HG03103 (cell line): Measurements from ENCODE around the gene ARRB2.
"Not testable (repeated sequence)": the region's sequence is repeated elsewhere in the genome, so short reads cannot be mapped to it uniquely, and the experiment has no call there.

ENCODE experiments used
- ATAC-seq: cut with Tn5 transposase; IDR thresholded peaks from one replicate; pipeline ENCODE4 v1.9.1; 2021; ENCODE audit warnings: low read depth; ENCODE audit not compliant: unreplicated experiment

ARRB2 gene

DNA sequence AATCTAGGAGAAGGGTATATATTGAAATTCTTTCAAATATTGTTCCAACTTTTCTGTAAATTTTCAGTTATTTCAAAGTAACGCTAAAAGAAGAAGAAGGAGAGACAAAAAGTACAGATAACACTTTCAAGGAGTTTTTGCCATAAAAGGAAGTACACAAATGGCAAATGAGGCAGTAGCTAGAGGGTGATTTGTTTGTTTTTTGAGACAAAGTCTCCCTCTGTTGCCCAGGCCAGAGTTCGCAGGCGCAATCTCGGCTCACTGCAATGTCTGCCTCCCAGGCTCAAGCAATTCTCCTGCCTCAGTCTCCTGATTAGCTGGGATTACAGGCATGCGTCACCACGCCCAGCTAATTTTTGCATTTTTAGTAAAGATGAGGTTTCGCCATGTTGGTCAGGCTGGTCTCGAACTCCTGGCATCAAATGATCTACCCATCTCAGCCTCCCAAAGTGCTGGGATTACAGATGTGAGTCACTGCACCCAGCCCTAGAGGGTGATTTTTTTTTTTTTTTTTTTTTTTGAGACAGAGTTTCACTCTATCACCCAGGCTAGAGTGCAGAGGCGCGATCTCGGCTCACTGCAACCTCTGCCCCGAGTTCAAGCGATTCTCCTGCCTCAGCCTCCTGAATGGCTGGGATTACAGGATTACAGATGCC lies 10.9 kb upstream of the ARRB2 start:
- not testable (repeated sequence) for ATAC-seq

DNA sequence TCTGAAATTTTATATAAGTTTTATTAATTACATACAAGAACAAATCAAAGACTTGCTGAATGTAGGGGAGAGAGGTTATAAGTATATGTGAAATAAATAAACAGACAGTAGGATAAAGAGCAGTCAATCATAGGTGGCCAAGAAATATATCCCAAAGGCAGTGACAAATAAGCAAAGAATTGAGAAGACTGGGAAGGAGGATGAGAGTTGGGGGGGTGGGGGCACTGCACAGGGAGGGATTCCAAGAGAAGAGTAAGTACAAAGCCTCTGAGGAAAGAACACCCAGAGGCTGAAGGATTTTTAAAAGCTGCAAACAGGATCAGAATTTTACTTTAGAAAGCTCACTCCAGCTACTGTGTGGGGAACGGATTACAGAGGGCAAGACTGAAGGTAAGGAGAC lies 9.3 kb upstream of the ARRB2 start:
- ATAC-seq, result no peak

DNA sequence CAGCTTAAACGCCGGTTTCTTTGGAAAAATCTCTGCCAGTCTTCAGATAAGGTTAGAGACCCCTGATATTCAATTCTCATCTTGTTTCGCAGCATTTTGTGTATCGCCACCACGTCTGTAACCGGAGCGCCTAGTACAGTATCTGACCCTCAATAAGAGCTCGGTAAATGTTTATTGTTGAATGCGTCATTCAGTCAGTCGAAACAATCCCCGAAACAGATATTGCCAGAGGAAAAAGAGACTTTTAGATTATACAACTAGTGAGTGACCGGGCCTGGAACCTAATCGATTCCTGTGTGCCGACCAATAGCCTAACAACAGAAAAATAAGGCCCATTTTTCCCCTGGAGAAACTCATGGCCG lies 7.1 kb upstream of the ARRB2 start:
- no peak for ATAC-seq

DNA sequence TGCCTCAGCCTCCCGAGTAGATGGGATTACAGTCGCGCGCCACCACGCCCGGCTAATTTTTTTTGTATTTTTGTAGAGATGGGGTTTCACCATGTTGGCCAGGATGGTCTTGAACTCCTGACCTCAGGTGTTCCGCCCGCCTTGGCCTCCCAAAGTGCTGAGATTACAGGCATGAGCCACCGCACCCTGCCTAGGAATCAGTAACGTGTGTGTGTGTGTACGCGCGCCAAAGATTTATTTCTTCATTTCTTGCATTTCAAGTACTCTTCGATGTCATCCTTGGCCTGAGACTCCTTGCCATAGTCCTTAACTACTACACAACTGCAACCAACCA lies 5.9 kb upstream of the ARRB2 start:
- not testable (repeated sequence) for ATAC-seq

DNA sequence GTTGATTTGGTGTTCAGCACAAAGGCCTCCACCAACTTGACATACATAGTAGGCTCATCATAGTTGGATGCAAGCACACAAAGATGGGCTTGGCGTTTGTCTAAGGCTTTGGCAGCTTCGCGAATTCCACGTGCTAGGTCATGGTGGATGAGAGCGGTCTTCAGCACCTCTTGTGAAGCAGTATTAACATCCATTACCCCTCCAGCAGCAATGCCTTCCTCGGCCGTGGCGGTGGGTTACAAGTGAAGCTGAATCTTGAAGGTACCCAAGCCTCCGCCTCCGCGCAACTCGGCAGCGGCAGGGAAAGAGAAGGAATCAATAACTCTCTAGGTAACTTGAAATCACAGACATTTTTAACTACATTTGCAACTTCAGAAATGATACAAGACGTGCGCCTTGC lies 5.4 kb upstream of the ARRB2 start:
- ATAC-seq, result no peak

DNA sequence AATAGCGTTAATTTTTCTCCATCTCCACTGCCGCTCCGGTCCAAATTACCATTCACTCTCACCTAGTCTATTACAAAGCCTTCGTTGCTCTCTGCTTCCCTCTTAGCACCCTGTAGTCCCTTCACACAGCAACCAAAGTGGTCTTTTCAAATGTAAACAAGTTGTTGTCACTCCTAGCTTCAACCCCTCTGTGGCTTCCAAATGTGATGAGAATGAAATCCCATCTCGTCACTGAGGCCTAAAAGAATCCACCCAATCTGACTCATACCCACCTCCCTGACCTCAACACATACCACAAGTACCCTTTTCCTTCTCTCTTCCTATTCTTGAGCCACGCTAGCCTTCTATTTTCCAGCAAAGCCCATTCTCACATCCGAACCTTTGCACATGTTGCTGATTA lies 4.3 kb upstream of the ARRB2 start:
- no peak for ATAC-seq

DNA sequence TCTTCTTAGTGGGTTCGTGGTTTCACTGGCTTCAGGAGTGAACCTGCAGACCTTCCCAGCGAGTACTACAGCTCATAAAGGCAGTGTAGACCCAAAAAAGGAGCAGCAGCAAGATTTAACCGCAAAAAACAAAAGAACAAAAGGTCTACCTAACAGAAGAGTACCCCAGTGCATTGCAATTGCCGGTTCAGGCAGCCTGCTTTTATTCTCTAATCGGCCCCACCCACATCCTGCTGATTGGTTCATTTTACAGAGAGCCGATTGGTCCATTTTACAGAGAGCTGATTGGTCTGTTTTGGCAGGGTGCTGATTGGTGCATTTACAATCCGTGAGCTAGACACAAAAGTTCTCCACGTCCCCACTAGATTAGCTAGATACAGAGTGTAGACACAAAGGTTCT lies 2.0 kb upstream of the ARRB2 start:
- ATAC-seq, result no peak

DNA sequence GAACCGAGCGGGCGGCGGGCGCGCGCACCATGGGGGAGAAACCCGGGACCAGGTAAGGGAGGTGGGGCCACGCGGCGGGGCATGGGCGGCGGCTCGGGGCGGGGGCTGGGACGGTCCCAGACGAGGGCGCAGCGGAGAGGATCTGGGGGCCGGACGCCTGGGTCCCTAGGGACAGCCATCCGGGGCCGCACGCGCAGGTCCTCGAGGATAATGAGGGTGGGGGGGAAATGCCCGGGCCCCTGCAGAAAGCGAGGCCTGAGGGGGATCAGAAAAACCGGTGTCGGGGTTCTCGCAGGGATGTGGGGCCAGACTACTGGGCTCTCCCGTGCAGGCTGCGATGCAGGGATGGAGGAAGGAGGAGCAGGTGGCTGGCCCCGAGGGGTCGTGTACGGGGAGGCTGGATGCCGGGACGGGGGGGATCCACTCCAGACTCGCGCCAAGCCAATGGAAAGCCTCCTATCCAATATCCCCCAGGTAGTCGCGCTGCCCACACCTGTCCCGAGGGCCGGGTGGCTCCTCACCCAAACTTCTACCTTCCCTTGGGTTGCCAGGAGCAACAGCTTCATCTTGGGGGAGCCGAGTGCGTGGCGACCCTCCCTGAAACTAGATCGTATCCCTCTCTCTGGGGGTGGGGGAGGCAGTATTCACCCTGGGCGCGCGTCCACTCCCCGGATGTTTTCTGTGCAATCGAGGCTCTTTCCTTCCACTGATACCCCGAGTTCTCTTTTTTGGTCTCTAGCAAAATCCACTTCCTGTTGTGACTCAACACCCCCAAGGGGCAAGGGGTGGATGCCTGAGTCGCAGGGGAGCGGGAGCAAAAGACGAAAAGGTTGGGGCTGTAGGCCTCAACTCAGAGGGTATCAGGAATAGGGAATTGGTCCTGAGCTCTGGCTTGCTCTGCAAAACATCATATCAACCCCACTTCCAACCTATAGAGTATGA lies 532 bp downstream of the ARRB2 start:
- ATAC-seq, result no peak

DNA sequence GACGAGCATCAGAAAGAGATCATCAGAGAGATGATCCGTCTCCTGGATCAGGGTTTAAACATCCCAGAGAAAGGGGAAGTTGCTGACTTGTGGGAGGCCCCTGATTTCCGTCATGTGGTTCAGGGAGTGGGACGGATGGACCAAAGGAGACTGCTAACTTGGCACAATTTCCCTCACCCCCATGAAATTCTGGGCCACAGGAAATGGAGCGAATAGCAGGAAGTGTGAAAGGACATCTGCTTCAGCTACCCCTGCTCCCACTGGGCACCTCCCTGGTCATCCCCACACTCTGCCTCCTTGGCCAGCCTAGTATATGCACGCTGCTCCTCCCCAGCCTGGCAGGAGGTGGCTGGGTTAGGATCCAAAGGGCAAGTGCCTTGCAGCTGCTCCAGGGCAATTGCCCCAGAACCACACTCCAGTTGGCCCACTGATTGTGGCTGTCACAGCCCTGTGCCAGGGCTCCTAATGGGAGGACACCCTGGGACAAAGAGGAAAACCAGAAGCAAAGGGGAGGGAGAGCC lies 1.3 kb downstream of the ARRB2 start:
- ATAC-seq, result no peak

DNA sequence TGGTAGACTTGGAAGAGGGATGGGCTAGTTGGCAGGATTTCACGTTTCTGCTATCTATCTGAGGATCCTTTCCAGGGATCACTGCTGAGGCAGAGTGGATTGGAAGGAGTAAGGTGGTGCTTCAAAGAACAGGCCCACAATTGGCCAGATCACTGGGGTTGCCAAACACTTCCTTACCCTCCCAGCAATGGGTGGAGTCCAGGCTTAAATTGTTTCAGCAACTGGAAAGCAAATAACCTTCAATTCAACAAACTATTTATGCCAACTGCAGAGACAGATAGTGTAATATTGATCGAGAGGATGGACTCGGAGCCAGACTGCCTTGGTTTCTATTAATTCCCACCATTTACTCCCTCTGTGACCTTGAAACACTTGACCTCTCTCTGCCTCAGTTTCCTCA lies 2.1 kb downstream of the ARRB2 start:
- no peak for ATAC-seq

DNA sequence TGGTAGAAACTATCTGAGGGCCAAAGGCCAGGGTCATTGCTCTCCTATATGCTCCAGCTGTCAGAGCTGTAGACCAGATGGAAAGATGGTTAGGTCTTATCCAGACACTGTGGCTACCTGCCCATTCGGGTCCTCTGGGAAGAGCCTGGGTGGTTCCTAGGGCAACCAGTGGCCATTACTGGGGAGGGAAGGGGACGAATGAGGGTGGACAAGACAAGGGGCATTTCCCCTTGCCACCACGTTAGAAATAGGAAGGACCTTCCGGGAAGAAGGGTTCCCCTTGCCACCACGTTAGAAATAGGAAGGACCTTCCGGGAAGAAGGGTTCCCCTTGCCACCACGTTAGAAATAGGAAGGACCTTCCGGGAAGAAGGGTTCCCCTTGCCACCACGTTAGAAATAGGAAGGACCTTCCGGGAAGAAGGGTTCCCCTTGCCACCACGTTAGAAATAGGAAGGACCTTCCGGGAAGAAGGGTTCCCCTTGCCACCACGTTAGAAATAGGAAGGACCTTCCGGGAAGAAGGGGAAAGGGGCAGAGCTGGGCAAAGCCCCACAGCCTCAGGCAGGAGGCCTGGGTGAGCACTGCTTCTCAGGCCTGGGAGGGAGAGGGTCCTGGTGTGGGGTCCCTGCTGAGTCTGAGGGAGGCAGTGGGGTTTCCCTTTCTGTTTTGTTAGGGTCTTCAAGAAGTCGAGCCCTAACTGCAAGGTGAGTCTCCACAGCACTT lies 4.1 kb downstream of the ARRB2 start:
- ATAC-seq, result not testable (repeated sequence)

DNA sequence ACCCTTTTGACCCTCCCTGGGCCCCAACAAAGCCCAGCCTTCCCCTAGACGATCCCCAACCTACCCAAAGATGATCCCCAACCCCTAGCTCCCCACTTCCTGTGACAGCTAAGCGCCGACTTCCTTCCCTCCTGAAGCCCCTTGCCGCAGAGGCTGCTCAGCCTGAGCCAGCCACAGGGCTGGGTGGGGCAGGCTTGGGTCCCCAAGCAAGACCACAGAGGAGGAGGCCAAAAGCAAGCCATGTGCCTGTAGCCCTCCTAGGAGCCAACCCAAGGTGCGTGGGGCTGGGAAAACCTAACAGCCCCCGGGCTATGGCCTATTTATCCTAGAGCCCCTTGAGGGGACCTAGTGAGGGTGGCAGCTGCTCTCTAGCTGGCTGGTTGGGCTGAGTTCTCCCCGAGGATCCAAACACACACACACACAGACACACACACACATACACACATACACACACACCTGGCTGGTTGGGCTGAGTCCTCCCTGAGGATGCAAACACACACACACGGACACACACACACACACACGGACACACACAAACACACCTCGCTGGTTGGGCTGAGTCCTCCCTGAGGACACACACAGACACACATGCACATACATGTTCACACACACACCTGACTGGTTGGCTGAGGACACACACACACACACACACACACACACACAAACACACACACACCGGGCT lies 4.8 kb downstream of the ARRB2 start:
- ATAC-seq, result no peak

DNA sequence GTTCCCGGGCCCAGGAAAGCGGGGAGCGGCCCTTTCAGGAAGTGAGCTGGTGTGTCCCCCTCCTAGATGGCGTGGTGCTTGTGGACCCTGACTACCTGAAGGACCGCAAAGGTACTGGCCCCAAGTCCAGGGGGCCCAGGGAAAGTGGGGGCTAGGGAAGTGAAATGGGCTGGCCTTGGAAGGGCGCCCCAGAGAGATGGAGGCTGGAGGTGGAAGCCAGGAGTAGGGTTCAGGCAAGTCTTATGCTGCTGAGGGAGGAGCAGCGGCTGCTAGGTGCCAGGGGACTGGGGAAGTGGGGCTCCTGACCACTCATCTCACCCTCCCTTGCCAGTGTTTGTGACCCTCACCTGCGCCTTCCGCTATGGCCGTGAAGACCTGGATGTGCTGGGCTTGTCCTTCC lies 5.6 kb downstream of the ARRB2 start:
- no peak for ATAC-seq

DNA sequence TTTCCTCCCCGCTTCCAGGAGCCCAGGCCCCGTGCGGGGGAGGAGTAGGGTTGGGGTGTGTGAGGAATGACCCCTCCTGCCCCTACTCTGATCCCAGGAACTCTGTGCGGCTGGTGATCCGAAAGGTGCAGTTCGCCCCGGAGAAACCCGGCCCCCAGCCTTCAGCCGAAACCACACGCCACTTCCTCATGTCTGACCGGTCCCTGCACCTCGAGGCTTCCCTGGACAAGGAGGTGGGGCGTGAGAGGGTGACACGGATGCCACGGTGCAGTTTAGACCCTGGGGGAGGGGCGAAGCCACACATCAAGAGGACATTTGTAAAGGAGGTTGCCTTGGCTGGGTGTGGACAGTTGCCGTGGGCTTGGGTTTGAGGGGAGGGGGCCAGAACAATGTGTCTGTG lies 7.4 kb downstream of the ARRB2 start:
- no peak for ATAC-seq

DNA sequence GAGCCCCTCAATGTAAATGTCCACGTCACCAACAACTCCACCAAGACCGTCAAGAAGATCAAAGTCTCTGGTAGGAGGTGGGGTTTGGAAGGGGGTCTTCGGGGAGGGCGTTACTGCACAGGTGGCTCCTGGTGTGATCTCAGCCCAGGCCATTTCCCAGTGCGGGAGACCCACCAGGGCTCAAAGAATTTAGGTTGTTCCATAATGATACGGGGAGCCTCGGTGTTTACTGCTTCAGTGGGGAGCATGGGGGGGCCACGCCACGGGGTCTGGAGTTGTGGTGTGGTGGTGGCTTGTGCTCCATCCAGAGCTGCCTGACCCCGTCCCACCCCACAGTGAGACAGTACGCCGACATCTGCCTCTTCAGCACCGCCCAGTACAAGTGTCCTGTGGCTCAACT lies 7.8 kb downstream of the ARRB2 start:
- ATAC-seq, result no peak

DNA sequence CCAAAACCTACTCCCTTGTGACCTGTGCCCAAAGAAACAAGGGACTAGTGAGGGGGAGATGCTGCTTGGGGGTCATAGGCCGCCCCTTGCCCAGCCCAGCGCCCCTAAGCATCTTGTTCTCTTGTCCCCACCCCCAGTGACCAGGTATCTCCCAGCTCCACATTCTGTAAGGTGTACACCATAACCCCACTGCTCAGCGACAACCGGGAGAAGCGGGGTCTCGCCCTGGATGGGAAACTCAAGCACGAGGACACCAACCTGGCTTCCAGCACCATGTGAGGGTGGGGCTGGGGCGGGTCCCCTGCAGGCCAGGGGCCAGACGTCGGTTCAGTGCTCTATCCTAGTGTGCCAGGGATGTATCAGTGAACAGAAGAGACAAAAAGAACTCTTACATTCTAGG lies 8.7 kb downstream of the ARRB2 start:
- ATAC-seq, result no peak

DNA sequence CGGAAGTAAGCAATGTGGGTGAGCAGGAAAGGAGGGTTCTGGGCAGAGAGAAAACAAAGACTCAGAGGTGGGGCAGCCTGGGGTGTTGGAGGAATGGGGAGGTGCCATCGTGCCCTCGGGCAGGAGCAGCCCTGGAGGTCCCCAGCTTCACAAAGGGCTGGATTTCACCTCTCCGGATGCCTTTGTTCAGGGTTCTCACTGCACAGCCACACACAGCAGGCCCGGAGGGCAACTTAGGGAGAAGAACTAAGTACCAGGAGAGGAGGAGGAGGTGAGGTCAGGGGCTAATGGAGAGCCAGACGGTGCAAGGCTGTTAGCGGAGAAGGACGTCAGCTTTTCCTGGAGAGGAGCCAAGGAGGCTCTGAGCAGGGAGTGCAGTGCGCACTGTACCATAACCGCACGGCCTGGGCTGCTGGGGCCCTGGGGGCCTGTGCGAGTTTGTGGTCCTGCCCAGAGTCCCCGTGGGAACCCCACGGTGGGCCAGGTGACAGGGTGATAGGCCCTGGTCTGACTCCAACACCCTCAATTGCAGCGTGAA lies 9.3 kb downstream of the ARRB2 start:
- ATAC-seq, result no peak

DNA sequence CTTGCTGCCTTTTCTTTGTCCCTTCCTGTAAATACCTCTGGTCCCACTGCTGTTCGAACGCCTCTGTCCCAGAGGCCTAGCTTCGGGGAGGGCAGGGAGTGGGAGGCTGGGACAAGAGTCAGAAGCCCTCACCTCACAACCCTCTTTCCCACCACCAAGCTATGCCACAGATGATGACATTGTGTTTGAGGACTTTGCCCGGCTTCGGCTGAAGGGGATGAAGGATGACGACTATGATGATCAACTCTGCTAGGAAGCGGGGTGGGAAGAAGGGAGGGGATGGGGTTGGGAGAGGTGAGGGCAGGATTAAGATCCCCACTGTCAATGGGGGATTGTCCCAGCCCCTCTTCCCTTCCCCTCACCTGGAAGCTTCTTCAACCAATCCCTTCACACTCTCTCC lies 10.4 kb downstream of the ARRB2 start:
- ATAC-seq, result no peak

DNA sequence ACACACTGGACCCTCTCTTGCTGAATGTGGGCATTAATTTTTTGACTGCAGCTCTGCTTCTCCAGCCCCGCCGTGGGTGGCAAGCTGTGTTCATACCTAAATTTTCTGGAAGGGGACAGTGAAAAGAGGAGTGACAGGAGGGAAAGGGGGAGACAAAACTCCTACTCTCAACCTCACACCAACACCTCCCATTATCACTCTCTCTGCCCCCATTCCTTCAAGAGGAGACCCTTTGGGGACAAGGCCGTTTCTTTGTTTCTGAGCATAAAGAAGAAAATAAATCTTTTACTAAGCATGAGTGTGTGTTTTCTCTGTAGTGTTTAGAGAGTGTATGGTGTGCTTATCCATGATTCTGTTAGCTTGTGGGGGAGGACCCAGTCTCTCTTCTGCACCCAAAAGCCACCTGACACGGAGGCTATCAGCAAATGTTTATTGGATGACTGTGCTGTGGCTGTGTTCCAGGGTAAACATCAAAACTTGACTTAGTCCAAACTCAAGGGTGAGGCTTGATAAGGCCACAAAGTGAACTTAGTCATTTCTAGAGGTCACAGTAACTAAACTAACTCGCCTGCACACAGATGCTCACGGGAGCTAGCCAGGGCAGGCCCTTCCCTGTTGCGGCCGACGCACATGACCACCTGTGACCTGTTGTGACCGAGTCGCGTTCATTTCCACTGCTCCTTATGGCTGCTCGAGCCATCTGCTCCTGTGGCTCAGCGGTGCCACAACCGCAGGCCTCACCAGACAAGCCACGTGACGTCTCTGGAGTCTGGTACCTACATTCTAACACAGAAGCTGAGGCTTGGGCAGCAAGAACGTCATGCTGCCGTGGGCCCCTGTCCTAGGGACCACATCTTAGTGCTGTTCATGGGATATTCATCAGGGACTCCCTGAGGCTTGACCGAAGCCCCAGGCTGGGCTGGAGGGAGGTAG lies 11.0 kb downstream of the ARRB2 start:
- ATAC-seq, result no peak
